Measurements from ENCODE around the gene CFAP57.

The CFAP57 gene

GRCh38 chr1:43271186-43272118 is 99.3 kb downstream of the CFAP57 start:
- no peak overlapping the region for H3K4me2 ChIP-seq (ENCODE audit: low read depth, low read length, poor library complexity, severe bottlenecking)
- no peaks in the 10 kb centered on the region for H3K36me3 ChIP-seq (ENCODE audit: insufficient read depth, low read length)
- H3K4me1 ChIP-seq (ENCODE audit: insufficient read depth, low read length, poor library complexity, severe bottlenecking) = peaks cover 8% of the 10 kb centered on the region
- H3K4me3 ChIP-seq (ENCODE audit: low read length, poor library complexity, severe bottlenecking) = no peak overlapping the region
- no peak overlapping the region for H3K9ac ChIP-seq (ENCODE audit: low read depth, low read length, poor library complexity, severe bottlenecking)
- peaks cover 69% of the 10 kb centered on the region for H3K27me3 ChIP-seq (ENCODE audit: insufficient read depth, low read length, poor library complexity, severe bottlenecking)
- no peaks in the 10 kb centered on the region for H3K9me2 ChIP-seq (replicated peaks; ENCODE audit: low read depth, low read length)
- TF ChIP-seq EZH2phosphoT487 (IDR thresholded peaks at IDR 0.05; ENCODE audit: borderline replicate concordance) (no peak), CTCF (conservative IDR thresholded peaks at IDR 0.05; ENCODE audit: low read length) (no peak)
- H4K20me1 ChIP-seq (ENCODE audit: insufficient read depth, low read length, poor library complexity, severe bottlenecking) = no peaks in the 10 kb centered on the region
- H3K9me3 ChIP-seq (ENCODE audit: insufficient read depth, low read depth, low read length) = no peaks in the 10 kb centered on the region
- H3F3A ChIP-seq (ENCODE audit: low read depth) = no peaks in the 10 kb centered on the region
- H2AFZ ChIP-seq (ENCODE audit: low read length) = no peak overlapping the region
- no peaks in the 10 kb centered on the region for H3K79me2 ChIP-seq (ENCODE audit: insufficient read depth, low read length)

GRCh38 chr1:43272161-43272560 is 100.0 kb downstream of the CFAP57 start:
- Histone ChIP-seq H3K4me2 (ENCODE audit: low read depth, low read length, poor library complexity, severe bottlenecking) (no peak overlapping the region), H3K9ac (ENCODE audit: low read depth, low read length, poor library complexity, severe bottlenecking) (no peak overlapping the region), H3K9me3 (ENCODE audit: insufficient read depth, low read depth, low read length) (no peaks in the 10 kb centered on the region), H3F3A (ENCODE audit: low read depth) (no peaks in the 10 kb centered on the region), H3K4me1 (ENCODE audit: insufficient read depth, low read length, poor library complexity, severe bottlenecking) (peaks cover 8% of the 10 kb centered on the region), H3K9me2 (replicated peaks; ENCODE audit: low read depth, low read length) (no peaks in the 10 kb centered on the region), H3K27me3 (ENCODE audit: insufficient read depth, low read length, poor library complexity, severe bottlenecking) (peaks cover 71% of the 10 kb centered on the region), H4K20me1 (ENCODE audit: insufficient read depth, low read length, poor library complexity, severe bottlenecking) (no peaks in the 10 kb centered on the region), H2AFZ (ENCODE audit: low read length) (no peak overlapping the region), H3K4me3 (ENCODE audit: low read length, poor library complexity, severe bottlenecking) (no peak overlapping the region), H3K36me3 (ENCODE audit: insufficient read depth, low read length) (no peaks in the 10 kb centered on the region), H3K79me2 (ENCODE audit: insufficient read depth, low read length) (no peaks in the 10 kb centered on the region)
- TF ChIP-seq EZH2phosphoT487 (IDR thresholded peaks at IDR 0.05; ENCODE audit: borderline replicate concordance) (no peak), CTCF (conservative IDR thresholded peaks at IDR 0.05; ENCODE audit: low read length) (no peak)

GRCh38 chr1:43272576-43273571 is 100.7 kb downstream of the CFAP57 start:
- Histone ChIP-seq H3K79me2 (ENCODE audit: insufficient read depth, low read length) (no peaks in the 10 kb centered on the region), H3K9ac (ENCODE audit: low read depth, low read length, poor library complexity, severe bottlenecking) (no peak overlapping the region), H2AFZ (ENCODE audit: low read length) (no peak overlapping the region), H4K20me1 (ENCODE audit: insufficient read depth, low read length, poor library complexity, severe bottlenecking) (no peaks in the 10 kb centered on the region), H3K27me3 (ENCODE audit: insufficient read depth, low read length, poor library complexity, severe bottlenecking) (peaks cover 71% of the 10 kb centered on the region), H3K36me3 (ENCODE audit: insufficient read depth, low read length) (no peaks in the 10 kb centered on the region), H3F3A (ENCODE audit: low read depth) (no peaks in the 10 kb centered on the region), H3K4me2 (ENCODE audit: low read depth, low read length, poor library complexity, severe bottlenecking) (no peak overlapping the region), H3K9me3 (ENCODE audit: insufficient read depth, low read depth, low read length) (no peaks in the 10 kb centered on the region), H3K4me1 (ENCODE audit: insufficient read depth, low read length, poor library complexity, severe bottlenecking) (peaks cover 8% of the 10 kb centered on the region), H3K9me2 (replicated peaks; ENCODE audit: low read depth, low read length) (no peaks in the 10 kb centered on the region), H3K4me3 (ENCODE audit: low read length, poor library complexity, severe bottlenecking) (no peak overlapping the region)
- TF ChIP-seq CTCF (conservative IDR thresholded peaks at IDR 0.05; ENCODE audit: low read length) (no peak), EZH2phosphoT487 (IDR thresholded peaks at IDR 0.05; ENCODE audit: borderline replicate concordance) (no peak)
